Hepatocyte (in vitro differentiated cells): Measurements from ENCODE around the gene PACRG.

Experiments used
- EZH2 ChIP-seq: fragments of 200-600 bp; sonication (generic); IDR thresholded peaks from 2 replicates; pipeline ENCODE4 v1.6.1; 2016; ENCODE audit warnings: antibody characterized with exemption, mild to moderate bottlenecking, borderline replicate concordance
- EZH2phosphoT487 ChIP-seq: fragments of 200-600 bp; sonication (generic); IDR thresholded peaks from one replicate; pipeline ENCODE4 v1.6.1; 2018; ENCODE audit warnings: antibody characterized with exemption, mild to moderate bottlenecking, low read depth, moderate library complexity; ENCODE audit not compliant: unreplicated experiment, severe bottlenecking
- TF ChIP-seq, protein P1 (sequence below): fragments of 200-600 bp; sonication (generic); IDR thresholded peaks from 2 replicates; pipeline ENCODE4 v1.5.1; 2016; ENCODE audit warnings: antibody characterized with exemption, mild to moderate bottlenecking; ENCODE audit not compliant: poor library complexity

- TF ChIP-seq, protein P1, sequence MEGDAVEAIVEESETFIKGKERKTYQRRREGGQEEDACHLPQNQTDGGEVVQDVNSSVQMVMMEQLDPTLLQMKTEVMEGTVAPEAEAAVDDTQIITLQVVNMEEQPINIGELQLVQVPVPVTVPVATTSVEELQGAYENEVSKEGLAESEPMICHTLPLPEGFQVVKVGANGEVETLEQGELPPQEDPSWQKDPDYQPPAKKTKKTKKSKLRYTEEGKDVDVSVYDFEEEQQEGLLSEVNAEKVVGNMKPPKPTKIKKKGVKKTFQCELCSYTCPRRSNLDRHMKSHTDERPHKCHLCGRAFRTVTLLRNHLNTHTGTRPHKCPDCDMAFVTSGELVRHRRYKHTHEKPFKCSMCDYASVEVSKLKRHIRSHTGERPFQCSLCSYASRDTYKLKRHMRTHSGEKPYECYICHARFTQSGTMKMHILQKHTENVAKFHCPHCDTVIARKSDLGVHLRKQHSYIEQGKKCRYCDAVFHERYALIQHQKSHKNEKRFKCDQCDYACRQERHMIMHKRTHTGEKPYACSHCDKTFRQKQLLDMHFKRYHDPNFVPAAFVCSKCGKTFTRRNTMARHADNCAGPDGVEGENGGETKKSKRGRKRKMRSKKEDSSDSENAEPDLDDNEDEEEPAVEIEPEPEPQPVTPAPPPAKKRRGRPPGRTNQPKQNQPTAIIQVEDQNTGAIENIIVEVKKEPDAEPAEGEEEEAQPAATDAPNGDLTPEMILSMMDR = no peak
- TF ChIP-seq EZH2phosphoT487 (no peak), EZH2 (no peak)
Observed at GRCh38 chr6:162862941-162863340, 135.2 kb downstream of the PACRG start.
